HEK293T (cell line): ENCODE data around the gene SMOC2.

Experiments used
- ELF4 ChIP-seq: fragments of 450-650 bp; IDR thresholded peaks from 2 replicates; pipeline ENCODE4 v1.6.1; 2017; ENCODE audit warnings: antibody characterized with exemption
- FOXK2 ChIP-seq: fragments of 450-650 bp; IDR thresholded peaks from 2 replicates; pipeline ENCODE4 v1.6.1; 2016; ENCODE audit warnings: mild to moderate bottlenecking
- FOXM1 ChIP-seq: fragments of 450-650 bp; IDR thresholded peaks from 2 replicates; pipeline ENCODE4 v1.6.1; 2017; ENCODE audit warnings: mild to moderate bottlenecking, borderline replicate concordance
- TARDBP ChIP-seq: fragments of 450-650 bp; IDR thresholded peaks from 2 replicates; pipeline ENCODE4 v1.6.1; 2016

DNA sequence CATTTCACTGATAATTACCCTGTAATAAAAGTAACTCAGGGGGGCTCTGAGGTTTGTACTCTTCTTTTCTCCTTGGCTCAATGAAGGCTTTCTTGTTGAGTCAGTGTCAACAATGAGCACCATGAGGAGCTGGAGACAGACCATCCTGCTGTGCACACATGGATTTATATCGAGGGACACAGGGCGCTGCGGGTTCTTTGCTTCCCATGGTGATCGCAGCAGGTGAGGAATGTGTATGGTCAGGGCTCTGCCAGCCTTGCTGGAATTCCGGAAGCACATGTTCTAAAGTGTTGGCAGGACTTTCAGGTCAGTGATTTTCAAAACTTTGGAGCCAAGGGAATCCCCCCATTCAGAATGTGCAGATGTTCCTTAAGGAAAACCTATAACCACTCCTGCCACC, 27.1 kb downstream of the SMOC2 start:
- no peak for TF ChIP-seq FOXK2
- TF ChIP-seq ELF4, result no peak
- TF ChIP-seq FOXM1, result no peak
- TF ChIP-seq TARDBP, result no peak
